Liver (tissue), 9 donors: ENCODE results near the gene RASGRP4. TPM values are rescaled to one million over a fixed set of nuclear protein-coding genes. Genes with fewer than 3 reads are reported as not detected.
"Not testable (repeated sequence)": the region's sequence is repeated elsewhere in the genome, so short reads cannot be mapped to it uniquely, and the experiment has no call there.

Experiments used
- DNase-seq: peaks from one replicate; pipeline ENCODE4 v3.0.0-alpha.2; 2017; ENCODE audit warnings: low spot score
- H3K27ac ChIP-seq, 2 donors: one replicate each; pipeline ENCODE4 v1.7.0; 2013; ENCODE audit warnings: inconsistent platforms in 2 of 2, low read length in 2 of 2, control low read depth in 1 of 2, low read depth in 1 of 2, mild to moderate bottlenecking in 1 of 2
- H3K27me3 ChIP-seq, 4 donors: one replicate each; pipeline versions ENCODE4 v1.6.1 to v1.7.0; 2013; ENCODE audit warnings: low read length in 3 of 4, inconsistent platforms in 1 of 4, mild to moderate bottlenecking in 1 of 4, moderate library complexity in 1 of 4; ENCODE audit not compliant: control insufficient read depth in 4 of 4, insufficient read depth in 4 of 4
- H3K36me3 ChIP-seq, 4 donors: one replicate each; pipeline versions ENCODE4 v1.6.1 to v1.7.0; 2013; ENCODE audit warnings: low read length in 3 of 4, mild to moderate bottlenecking in 3 of 4, low read depth in 1 of 4, moderate library complexity in 1 of 4; ENCODE audit not compliant: control insufficient read depth in 4 of 4, insufficient read depth in 3 of 4
- H3K4me1 ChIP-seq, 4 donors: one replicate each; pipeline versions ENCODE4 v1.6.1 to v1.7.0; 2013; ENCODE audit warnings: low read length in 3 of 4, mild to moderate bottlenecking in 3 of 4, moderate library complexity in 1 of 4; ENCODE audit not compliant: control insufficient read depth in 4 of 4, insufficient read depth in 4 of 4
- H3K4me3 ChIP-seq, 3 donors: one replicate each; pipeline versions ENCODE4 v1.6.1 to v1.7.0; 2013; ENCODE audit warnings: low read length in 3 of 3, control low read depth in 1 of 3, low read depth in 1 of 3, mild to moderate bottlenecking in 1 of 3
- H3K9ac ChIP-seq, 2 donors: one replicate each; pipeline ENCODE4 v1.7.0; 2013; ENCODE audit warnings: low read length in 2 of 2, mild to moderate bottlenecking in 2 of 2, moderate library complexity in 2 of 2, control low read depth in 1 of 2, low read depth in 1 of 2
- H3K9me3 ChIP-seq, 4 donors: one replicate each; pipeline versions ENCODE4 v1.6.1 to v1.7.0; 2013; ENCODE audit warnings: low read length in 3 of 4; ENCODE audit not compliant: control insufficient read depth in 4 of 4
- EGR1 ChIP-seq, 2 donors: IDR thresholded peaks; 2 replicates each; pipeline ENCODE4 v1.6.1; 2016 to 2018; ENCODE audit warnings: antibody characterized with exemption in 2 of 2, low read depth in 2 of 2
- FOXA1 ChIP-seq: IDR thresholded peaks from 2 replicates; pipeline ENCODE4 v1.6.1; 2016; ENCODE audit warnings: antibody characterized with exemption
- HNF4A ChIP-seq, 2 donors: conservative IDR thresholded peaks; 2 replicates each; pipeline ENCODE4 v1.6.1; 2016; ENCODE audit warnings: antibody characterized with exemption in 2 of 2, mild to moderate bottlenecking in 2 of 2
- HNF4G ChIP-seq: IDR thresholded peaks from 2 replicates; pipeline ENCODE4 v1.6.1; 2016; ENCODE audit warnings: antibody characterized with exemption
- JUND ChIP-seq, 2 donors: IDR thresholded peaks; 2 replicates each; pipeline ENCODE4 v1.6.1; 2016; ENCODE audit warnings: antibody characterized with exemption in 2 of 2
- NR2F2 ChIP-seq: IDR thresholded peaks from 2 replicates; pipeline ENCODE4 v1.6.1; 2016; ENCODE audit warnings: antibody characterized with exemption
- RAD21 ChIP-seq, 2 donors: IDR thresholded peaks; 2 replicates each; pipeline ENCODE4 v1.6.1; 2016; ENCODE audit warnings: antibody characterized with exemption in 2 of 2, mild to moderate bottlenecking in 2 of 2
- RXRA ChIP-seq, 2 donors: IDR thresholded peaks; 2 replicates each; pipeline ENCODE4 v1.6.1; 2017 to 2018; ENCODE audit warnings: antibody characterized with exemption in 2 of 2, mild to moderate bottlenecking in 1 of 2
- SP1 ChIP-seq: IDR thresholded peaks from 2 replicates; pipeline ENCODE4 v1.6.1; 2018; ENCODE audit warnings: antibody characterized with exemption, mild to moderate bottlenecking
- TAF1 ChIP-seq: conservative IDR thresholded peaks from 2 replicates; pipeline ENCODE4 v1.6.1; 2016; ENCODE audit warnings: antibody characterized with exemption, mild to moderate bottlenecking
- YY1 ChIP-seq: IDR thresholded peaks from 2 replicates; pipeline ENCODE4 v1.6.1; 2016; ENCODE audit warnings: antibody characterized with exemption, mild to moderate bottlenecking
- WGBS: extraction: QIAGEN DNeasy Blood & Tissue Kit; methylation state at CpG from one replicate; pipeline ENCODE4 v1.1.7; 2013; 5-methylcytosine and 5-hydroxymethylcytosine counted together
- polyA plus RNA-seq, 2 donors: library from polyadenylated mRNA; stranded (reverse) in 1 of 2; unstranded in 1 of 2; fragments of 200-250 nt in 1 of 2; fragments of >200 nt in 1 of 2; fragmentation: Nextera tagmentation in 1 of 2; extraction: Ambion mirVana in 1 of 2; gene quantifications; one replicate each; pipeline versions ENCODE4 v1.2.1 to v1.2.3, GENCODE V29; 2013 to 2015
- total RNA-seq, 2 donors: library from RNA; depleted of rRNA; stranded (reverse); fragments of >200 nt; gene quantifications; one replicate each; pipeline ENCODE4 v1.2.3, GENCODE V29; 2014
- TF ChIP-seq, protein P1 (sequence below): IDR thresholded peaks from 2 replicates; pipeline ENCODE4 v1.6.1; 2016; ENCODE audit warnings: antibody characterized with exemption
- TF ChIP-seq, protein P2 (sequence below): IDR thresholded peaks from 2 replicates; pipeline ENCODE4 v1.6.1; 2016; ENCODE audit warnings: antibody characterized with exemption
- TF ChIP-seq, protein P3 (sequence below): fragments of 150-350 bp; IDR thresholded peaks from 2 replicates; pipeline ENCODE4 v1.5.1; 2017; ENCODE audit warnings: improper control_type of control experiment, low read depth, low read length; ENCODE audit not compliant: missing input control
- TF ChIP-seq, protein P4 (sequence below): IDR thresholded peaks from 2 replicates; pipeline ENCODE4 v1.6.1; 2016; ENCODE audit warnings: antibody characterized with exemption
- donor health status: healthy.
- donor health status: healthy.
- donor health status: healthy.
- donor health status: healthy.
- donor health status: healthy.

Gene RASGRP4
- total and polyA plus RNA-seq, 4 donors = 0.60 to 2.4 (median 1.6) TPM

DNA sequence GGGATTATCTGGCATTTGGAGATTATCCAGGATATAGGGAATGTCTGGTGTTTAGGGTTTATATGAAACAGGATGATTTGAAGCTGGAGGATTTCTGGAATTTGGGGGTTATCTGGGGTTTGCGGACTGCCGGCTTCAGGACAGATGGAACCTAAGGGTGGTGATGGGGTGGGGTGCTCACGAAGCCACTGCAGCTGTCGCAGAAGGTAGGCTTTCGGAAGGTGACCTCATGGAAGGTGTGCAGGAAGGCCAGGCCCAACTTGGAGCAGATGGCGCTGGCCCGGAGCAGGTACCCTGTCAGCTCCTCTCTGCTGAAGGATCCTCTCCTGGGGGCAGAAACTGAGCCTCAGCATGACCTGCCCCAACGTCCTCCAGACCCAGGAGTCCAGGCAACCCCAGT lies 13.5 kb downstream of the RASGRP4 start:
- TF ChIP-seq, protein P1, sequence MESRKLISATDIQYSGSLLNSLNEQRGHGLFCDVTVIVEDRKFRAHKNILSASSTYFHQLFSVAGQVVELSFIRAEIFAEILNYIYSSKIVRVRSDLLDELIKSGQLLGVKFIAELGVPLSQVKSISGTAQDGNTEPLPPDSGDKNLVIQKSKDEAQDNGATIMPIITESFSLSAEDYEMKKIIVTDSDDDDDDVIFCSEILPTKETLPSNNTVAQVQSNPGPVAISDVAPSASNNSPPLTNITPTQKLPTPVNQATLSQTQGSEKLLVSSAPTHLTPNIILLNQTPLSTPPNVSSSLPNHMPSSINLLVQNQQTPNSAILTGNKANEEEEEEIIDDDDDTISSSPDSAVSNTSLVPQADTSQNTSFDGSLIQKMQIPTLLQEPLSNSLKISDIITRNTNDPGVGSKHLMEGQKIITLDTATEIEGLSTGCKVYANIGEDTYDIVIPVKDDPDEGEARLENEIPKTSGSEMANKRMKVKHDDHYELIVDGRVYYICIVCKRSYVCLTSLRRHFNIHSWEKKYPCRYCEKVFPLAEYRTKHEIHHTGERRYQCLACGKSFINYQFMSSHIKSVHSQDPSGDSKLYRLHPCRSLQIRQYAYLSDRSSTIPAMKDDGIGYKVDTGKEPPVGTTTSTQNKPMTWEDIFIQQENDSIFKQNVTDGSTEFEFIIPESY = no peak
- TF ChIP-seq HNF4A (conservative IDR thresholded peaks at IDR 0.05) (no peak), EGR1 (IDR thresholded peaks at IDR 0.05; ENCODE audit: low read depth in 2 of 2) (no peak), TAF1 (no peak), HNF4G (no peak), JUND (IDR thresholded peaks at IDR 0.05) (no peak), RAD21 (IDR thresholded peaks at IDR 0.05) (no peak), FOXA1 (no peak)
- TF ChIP-seq, protein P2, sequence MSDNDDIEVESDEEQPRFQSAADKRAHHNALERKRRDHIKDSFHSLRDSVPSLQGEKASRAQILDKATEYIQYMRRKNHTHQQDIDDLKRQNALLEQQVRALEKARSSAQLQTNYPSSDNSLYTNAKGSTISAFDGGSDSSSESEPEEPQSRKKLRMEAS = no peak
- TF ChIP-seq, protein P3, sequence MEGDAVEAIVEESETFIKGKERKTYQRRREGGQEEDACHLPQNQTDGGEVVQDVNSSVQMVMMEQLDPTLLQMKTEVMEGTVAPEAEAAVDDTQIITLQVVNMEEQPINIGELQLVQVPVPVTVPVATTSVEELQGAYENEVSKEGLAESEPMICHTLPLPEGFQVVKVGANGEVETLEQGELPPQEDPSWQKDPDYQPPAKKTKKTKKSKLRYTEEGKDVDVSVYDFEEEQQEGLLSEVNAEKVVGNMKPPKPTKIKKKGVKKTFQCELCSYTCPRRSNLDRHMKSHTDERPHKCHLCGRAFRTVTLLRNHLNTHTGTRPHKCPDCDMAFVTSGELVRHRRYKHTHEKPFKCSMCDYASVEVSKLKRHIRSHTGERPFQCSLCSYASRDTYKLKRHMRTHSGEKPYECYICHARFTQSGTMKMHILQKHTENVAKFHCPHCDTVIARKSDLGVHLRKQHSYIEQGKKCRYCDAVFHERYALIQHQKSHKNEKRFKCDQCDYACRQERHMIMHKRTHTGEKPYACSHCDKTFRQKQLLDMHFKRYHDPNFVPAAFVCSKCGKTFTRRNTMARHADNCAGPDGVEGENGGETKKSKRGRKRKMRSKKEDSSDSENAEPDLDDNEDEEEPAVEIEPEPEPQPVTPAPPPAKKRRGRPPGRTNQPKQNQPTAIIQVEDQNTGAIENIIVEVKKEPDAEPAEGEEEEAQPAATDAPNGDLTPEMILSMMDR = no peak
- Histone ChIP-seq H3K4me1 (no peaks in the 10 kb centered on the region), H3K36me3 (no peaks in the 10 kb centered on the region), H3K9me3 (no peaks in the 10 kb centered on the region), H3K27me3 (no peaks in the 10 kb centered on the region), H3K4me3 (no peak overlapping the region), H3K27ac (no peak overlapping the region), H3K9ac (no peak overlapping the region)
- 94% methylated on average over 8 of the region's 8 CpGs for WGBS
- DNase-seq = no peak

DNA sequence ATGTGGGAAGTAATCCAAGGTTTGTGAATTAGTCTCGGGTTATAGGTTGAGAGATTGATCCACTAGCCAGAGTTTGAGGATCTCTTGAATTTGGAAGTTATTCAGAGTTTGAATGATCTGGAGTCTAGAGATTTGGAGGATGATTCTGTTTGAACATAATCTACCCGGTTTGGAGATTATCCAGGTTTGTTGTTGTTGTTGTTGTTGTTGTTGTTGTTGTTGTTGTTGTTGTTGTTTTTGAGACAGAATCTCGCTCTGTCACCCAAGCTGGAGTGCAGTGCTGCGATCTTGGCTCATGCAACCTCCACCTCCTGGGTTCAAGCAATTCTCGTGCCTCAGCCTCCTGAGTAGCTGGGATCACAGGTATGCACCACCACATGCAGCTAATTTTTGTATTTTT lies 14.1 kb downstream of the RASGRP4 start:
- H3K27me3 ChIP-seq, H3K27ac ChIP-seq, H3K4me3 ChIP-seq, DNase-seq, H3K36me3 ChIP-seq, H3K4me1 ChIP-seq, H3K9ac ChIP-seq, H3K9me3 ChIP-seq: not testable (repeated sequence)
- 86% methylated on average over 5 of the region's 5 CpGs for WGBS

DNA sequence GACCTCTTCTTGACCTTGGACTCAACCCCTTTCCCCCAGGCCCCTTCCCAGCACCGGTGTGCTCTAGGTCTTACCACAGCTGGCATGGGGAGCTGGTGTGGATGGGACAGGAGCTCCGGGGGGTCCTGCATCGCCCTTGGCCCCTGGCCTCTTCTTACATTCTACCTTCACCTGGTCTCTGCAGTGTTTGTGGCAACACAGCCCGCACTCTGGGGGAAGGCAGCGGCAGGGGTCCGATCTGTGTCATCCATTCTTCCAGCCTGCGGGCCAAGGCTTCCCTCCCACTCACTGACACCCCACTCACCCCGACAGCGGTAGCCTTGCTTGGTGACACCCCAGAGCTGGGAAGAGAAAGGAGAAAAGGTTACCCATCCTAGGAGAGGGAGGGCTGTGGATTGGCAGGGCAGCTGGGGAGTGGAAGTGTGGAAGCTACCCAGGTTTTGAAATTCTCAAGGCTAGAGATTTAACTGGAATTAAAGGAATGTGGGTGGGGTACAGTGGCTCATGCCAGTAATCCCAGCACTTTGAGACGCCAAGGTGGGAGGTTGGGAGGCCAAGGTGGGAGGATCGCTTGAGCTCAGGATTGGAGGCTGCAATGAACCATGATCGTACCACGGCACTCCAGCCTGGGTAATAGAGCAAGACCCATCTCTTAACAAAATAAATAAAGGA lies 14.8 kb downstream of the RASGRP4 start:
- H3K36me3 ChIP-seq = peaks cover 0 to 6% (median 2%) of the 10 kb centered on the region in 4 donors
- TF ChIP-seq TAF1 (no peak), HNF4A (conservative IDR thresholded peaks at IDR 0.05) (no peak), HNF4G (no peak), JUND (IDR thresholded peaks at IDR 0.05) (no peak), RXRA (IDR thresholded peaks at IDR 0.05) (no peak), NR2F2 (no peak), SP1 (no peak), YY1 (no peak)
- TF ChIP-seq, protein P3 = no peak
- TF ChIP-seq, protein P2 = no peak
- TF ChIP-seq, protein P4, sequence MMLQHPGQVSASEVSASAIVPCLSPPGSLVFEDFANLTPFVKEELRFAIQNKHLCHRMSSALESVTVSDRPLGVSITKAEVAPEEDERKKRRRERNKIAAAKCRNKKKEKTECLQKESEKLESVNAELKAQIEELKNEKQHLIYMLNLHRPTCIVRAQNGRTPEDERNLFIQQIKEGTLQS = no peak
- TF ChIP-seq, protein P1 = no peak

More for the DNA sequence above, 14.8 kb downstream of the RASGRP4 start:
- Histone ChIP-seq H3K27ac (no peak overlapping the region), H3K4me3 (no peak overlapping the region), H3K27me3 (no peaks in the 10 kb centered on the region), H3K4me1 (no peaks in the 10 kb centered on the region), H3K9me3 (no peaks in the 10 kb centered on the region), H3K9ac (no peak overlapping the region)
- WGBS = 90% methylated on average over 13 of the region's 13 CpGs
- DNase-seq = no peak
